ENCODE measurements around the gene TSPEAR.
"Not testable (repeated sequence)": the region's sequence is repeated elsewhere in the genome, so short reads cannot be mapped to it uniquely, and the experiment has no call there.

TSPEAR gene

GRCh38 chr21:44575307-44576024, 135.9 kb downstream of the TSPEAR start:
- in situ Hi-C loops (cut with MboI; ENCODE audit: low sequenced_read_pairs): no loop called here

DNA sequence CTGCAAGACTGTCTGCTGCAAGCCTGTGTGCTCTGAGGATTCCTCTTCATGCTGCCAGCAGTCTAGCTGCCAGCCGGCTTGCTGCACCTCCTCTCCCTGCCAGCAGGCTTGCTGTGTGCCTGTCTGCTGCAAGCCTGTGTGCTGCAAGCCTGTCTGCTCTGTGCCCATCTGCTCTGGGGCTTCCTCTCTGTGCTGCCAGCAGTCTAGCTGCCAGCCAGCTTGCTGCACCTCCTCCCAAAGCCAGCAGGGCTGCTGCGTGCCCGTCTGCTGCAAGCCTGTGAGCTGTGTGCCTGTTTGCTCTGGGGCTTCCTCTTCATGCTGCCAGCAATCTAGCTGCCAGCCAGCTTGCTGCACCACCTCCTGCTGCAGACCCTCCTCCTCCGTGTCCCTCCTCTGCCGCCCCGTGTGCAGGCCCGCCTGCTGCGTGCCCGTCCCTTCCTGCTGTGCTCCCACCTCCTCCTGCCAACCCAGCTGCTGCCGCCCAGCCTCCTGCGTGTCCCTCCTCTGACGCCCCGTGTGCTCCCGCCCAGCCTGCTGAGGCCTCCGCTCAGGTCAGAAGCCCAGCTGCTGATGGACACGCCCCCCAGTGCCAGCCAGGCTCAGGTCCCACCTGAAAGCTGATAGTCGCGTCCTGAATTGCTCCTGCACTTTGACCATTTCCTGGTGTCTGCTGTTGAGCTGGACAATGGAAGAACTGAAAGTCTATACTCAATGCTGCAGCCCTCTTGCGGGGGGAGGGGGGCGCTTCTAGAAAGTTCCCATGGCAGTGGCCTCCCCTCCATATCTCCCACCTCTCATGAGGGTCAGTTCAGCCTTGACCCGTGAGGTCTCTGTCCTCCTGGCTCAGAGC, 136.7 kb downstream of the TSPEAR start:
- in situ Hi-C loops (cut with MboI; ENCODE audit: low sequenced_read_pairs): no loop called here

GRCh38 chr21:44573630-44574456, 137.5 kb downstream of the TSPEAR start, which contains the start of gene KRTAP10-4:
TSS of gene KRTAP10-4 (plus strand) at chr21:44573729. CDS start at chr21:44573759, 30 bp downstream.
- in situ Hi-C loops (cut with MboI; ENCODE audit: low sequenced_read_pairs): not testable (repeated sequence)

DNA sequence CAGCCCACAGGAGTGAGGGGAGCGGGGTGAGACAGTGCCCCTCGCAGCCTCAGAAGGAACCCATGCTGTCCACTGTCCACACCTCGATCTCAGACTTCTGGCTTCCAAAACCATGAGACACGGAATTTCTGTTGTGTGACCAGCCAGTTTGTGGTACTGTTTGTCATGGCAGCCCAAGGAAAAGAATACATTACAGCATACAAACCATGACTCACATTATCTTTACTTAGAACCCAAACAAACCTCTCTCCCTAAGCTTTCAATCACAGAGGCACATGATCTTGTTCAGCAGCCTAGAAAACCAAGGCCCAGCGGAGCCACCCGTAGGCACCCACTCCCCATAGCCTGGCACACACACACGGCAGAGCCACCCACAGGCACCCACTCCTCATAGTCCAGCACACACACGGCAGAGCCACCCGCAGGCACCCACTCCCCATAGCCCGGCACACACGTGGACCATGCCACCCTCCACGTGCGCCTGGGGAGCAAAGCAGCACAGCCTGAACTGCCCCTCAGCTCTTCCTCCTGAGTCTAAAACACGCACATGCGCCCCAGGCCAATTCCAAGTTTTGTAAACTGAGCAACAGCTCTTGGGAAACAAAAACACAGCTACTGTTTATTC, 138.3 kb downstream of the TSPEAR start:
- in situ Hi-C loops (cut with MboI; ENCODE audit: low sequenced_read_pairs): no loop called here

DNA sequence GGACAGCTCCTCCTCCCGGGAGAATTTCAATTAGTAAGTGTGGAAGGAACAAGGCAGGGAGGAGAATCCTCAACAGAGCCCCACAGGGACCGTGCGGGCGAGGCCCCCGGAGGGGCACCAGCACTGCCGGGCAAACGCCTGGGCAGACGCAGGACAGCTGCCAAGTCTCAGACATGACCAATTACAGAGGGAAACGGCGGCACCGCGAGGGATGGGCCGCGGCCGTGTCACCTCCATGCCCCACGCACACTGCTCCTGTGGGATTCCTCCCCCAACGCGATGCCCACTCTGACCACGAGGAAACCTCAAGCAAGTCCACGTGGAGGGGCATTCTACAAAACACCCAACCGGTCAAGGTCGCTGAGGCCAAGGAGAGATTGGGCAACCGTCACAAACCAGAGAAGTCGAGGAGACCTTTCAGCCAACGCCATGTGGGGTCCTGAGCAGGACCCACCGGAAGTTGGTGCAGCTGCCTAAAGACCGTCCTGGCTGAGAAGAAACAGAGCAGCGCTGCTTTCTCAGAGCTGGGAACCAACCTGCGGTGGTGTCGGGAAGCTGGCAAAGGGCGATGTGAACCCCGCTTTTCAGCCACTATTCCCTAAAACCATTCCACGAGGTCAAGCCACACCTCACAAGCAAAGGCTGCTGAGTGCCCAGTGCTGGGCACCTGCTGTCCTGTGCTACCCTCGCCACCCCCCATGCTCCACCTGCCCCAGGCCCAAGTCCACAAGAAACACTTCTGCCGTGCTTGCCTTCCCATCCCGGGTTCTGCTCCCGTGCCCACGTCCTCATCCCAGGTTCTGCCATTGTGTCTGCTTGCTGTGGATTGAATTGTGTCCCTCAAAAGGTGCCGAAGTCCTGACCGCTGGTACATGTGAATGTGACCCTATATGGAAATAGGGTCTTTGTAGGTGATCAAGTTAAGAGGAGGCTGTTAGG, 139.3 kb downstream of the TSPEAR start:
- in situ Hi-C loops (cut with MboI; ENCODE audit: low sequenced_read_pairs): no loop called here

DNA sequence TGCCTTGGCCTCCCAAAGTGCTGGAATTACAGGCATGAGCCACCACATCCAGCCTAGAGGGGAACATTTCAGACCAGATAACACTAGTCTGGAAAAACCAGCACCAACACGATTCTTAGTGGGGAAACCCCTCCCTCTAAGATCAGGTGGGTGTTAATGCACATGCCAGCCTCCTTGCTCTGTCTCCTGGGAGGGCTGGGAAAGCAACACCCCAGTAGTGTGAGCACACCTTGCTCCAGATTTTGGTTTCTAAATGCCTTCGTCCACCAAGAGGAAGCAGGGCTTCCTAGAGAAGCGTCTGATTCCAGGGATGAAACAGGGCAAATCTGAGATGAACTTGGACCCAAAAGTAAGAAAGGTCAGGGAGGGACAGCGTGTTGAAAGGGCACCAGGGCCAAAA, 140.1 kb downstream of the TSPEAR start:
- in situ Hi-C loops (cut with MboI; ENCODE audit: low sequenced_read_pairs): no loop called here

GRCh38 chr21:44569861-44570517, 141.4 kb downstream of the TSPEAR start:
- in situ Hi-C loops (cut with MboI; ENCODE audit: low sequenced_read_pairs): no loop called here

GRCh38 chr21:44568667-44569556, 142.5 kb downstream of the TSPEAR start:
- in situ Hi-C loops (cut with MboI; ENCODE audit: low sequenced_read_pairs): no loop called here

GRCh38 chr21:44568261-44568660, 143.1 kb downstream of the TSPEAR start:
- in situ Hi-C loops (cut with MboI; ENCODE audit: low sequenced_read_pairs): no loop called here

GRCh38 chr21:44567481-44568171, 143.7 kb downstream of the TSPEAR start:
- in situ Hi-C loops (cut with MboI; ENCODE audit: low sequenced_read_pairs): no loop called here

DNA sequence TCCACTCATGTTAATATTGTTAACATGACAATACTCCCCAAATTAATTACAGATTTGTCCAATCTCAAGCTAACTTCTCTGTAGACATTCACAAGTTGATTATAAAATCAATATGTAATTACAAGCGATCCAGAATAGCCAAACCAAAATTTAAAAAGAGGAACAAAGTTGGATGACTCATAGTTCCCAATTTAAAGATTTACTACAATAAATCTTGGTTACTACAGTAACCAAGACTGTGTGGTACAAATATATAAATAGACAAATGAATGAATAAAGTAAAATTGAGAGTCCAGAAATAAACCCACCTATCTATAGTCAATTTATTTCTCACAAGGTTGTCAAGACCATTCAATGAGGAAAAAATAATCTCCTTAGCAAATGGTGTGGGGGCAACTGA, 145.0 kb downstream of the TSPEAR start:
- in situ Hi-C loops (cut with MboI; ENCODE audit: low sequenced_read_pairs): no loop called here

GRCh38 chr21:44564886-44565598, 146.3 kb downstream of the TSPEAR start:
- in situ Hi-C loops (cut with MboI; ENCODE audit: low sequenced_read_pairs): no loop called here

GRCh38 chr21:44564099-44564498, 147.3 kb downstream of the TSPEAR start:
- in situ Hi-C loops (cut with MboI; ENCODE audit: low sequenced_read_pairs): no loop called here

DNA sequence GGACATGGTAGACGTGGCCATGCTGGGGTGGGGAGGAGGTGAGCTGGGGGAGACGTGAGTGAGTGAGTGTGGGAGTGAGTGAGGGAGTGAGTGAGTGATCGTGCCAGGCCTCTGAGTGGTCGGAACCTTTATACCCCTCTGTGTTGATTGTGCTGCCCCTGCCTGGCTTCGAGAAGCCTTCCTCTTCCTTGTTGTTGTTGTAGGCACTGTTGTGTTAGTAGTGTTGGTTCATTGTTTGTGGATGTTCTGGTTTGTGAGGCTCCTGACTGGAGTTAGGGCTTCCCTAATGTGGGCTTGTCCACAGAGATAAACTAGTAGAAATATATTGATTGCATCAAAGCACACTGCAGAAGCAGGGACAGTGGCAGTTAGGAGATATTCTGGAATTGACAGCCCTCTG, 152.7 kb downstream of the TSPEAR start, which contains the start of gene KRTAP10-3:
Gene KRTAP10-3 (minus strand): TSS at position 101 of the 400 bp plus-strand sequence. CDS start 80 bp downstream, at position 21.
- in situ Hi-C loops (cut with MboI; ENCODE audit: low sequenced_read_pairs): no loop called here

- in situ Hi-C loops (cut with MboI; ENCODE audit: low sequenced_read_pairs): not testable (repeated sequence)
These were observed 153.1 kb downstream of the TSPEAR start for GRCh38 chr21:44558329-44558675.

DNA sequence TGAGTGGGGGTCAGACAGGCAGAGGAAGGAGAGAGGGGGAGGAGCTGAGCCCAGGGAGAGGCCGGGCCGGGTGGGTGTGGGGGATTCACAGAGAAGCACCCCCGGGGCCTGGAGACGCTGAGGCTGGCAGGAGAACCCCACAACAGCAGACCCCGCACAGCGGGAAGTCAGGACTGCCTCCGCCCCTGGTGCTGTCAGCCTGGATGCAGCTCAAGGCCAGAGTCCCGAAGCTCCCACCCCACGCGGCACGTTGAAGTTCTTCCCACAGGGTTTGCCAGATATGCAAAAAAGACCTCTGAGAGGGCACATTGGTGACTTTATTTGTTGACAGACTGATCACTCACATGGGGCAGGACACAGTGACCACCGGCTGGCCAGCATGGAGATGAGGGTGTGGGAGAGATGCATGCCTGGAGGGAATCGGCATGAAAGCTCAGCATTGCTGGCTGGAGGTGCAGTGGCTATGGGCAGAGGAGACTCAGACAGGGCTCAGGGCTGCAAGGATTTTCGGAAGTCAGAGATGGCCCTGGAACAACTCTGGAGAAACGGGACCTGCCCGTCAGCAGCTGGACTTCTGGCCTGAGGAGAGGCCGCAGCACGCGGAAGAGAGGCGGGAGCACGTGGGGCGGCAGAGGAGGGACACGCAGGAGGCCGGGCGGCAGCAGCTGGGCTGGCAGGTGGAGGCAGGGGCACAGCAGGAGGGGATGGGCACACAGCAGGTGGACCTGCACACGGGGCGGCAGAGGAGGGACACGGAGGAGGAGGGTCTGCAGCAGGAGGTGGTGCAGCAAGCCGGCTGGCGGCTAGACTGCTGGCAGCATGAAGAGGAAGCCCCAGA, 153.7 kb downstream of the TSPEAR start:
- in situ Hi-C loops (cut with MboI; ENCODE audit: low sequenced_read_pairs): no loop called here
